Measurements from ENCODE around the gene EXT2.

- TF ChIP-seq CTCF (IDR thresholded peaks at IDR 0.05) (no peak), POLR2A (IDR thresholded peaks at IDR 0.05) (no peak), POLR2AphosphoS5 (IDR thresholded peaks at IDR 0.05) (no peak)
Observed at GRCh38 chr11:44082645-44083044, 12.8 kb upstream of the EXT2 start.
